ENCODE data around the gene ISY1.
"Not testable (repeated sequence)": the region's sequence is repeated elsewhere in the genome, so short reads cannot be mapped to it uniquely, and the experiment has no call there.

ISY1 gene

GRCh38 chr3:129120254-129121004 is 40.4 kb downstream of the ISY1 start:
- peak; percentile 93 for DNase-seq

- peak; percentile 18 for DNase-seq
These were observed 41.3 kb downstream of the ISY1 start for GRCh38 chr3:129119365-129120100.

GRCh38 chr3:129118745-129119144 is 42.1 kb downstream of the ISY1 start:
- DNase-seq: peak; percentile 51

GRCh38 chr3:129117134-129117533 is 43.7 kb downstream of the ISY1 start:
- DNase-seq: no peak

GRCh38 chr3:129116482-129116946 is 44.3 kb downstream of the ISY1 start:
- no peak for DNase-seq

- no peak for DNase-seq
These were observed 46.4 kb downstream of the ISY1 start for GRCh38 chr3:129114455-129114854.

GRCh38 chr3:129112308-129113052 is 48.4 kb downstream of the ISY1 start:
- peak; percentile 41 for DNase-seq

- not testable (repeated sequence) for DNase-seq
These were observed 49.6 kb downstream of the ISY1 start for GRCh38 chr3:129111076-129111780.

- DNase-seq: no peak
These were observed 53.1 kb downstream of the ISY1 start for GRCh38 chr3:129107793-129108192.

GRCh38 chr3:129106866-129107565 is 53.8 kb downstream of the ISY1 start:
- no peak for DNase-seq

GRCh38 chr3:129106320-129106719 is 54.5 kb downstream of the ISY1 start:
- DNase-seq: no peak

- no peak for DNase-seq
These were observed 55.0 kb downstream of the ISY1 start for GRCh38 chr3:129105862-129106261.

GRCh38 chr3:129104498-129105079 is 56.3 kb downstream of the ISY1 start:
- DNase-seq: no peak

GRCh38 chr3:129104051-129104450 is 56.8 kb downstream of the ISY1 start:
- no peak for DNase-seq

- DNase-seq: no peak
These were observed 57.6 kb downstream of the ISY1 start for GRCh38 chr3:129103296-129103695.

- no peak for DNase-seq
These were observed 59.3 kb downstream of the ISY1 start for GRCh38 chr3:129101370-129102138.

GRCh38 chr3:129100274-129100673 is 60.6 kb downstream of the ISY1 start:
- DNase-seq: no peak

GRCh38 chr3:129095285-129095684 is 65.6 kb downstream of the ISY1 start:
- no peak for DNase-seq

GRCh38 chr3:129088312-129088711 is 72.6 kb downstream of the ISY1 start:
- not testable (repeated sequence) for DNase-seq

- DNase-seq: not testable (repeated sequence)
These were observed 73.0 kb downstream of the ISY1 start for GRCh38 chr3:129087904-129088303.

- no peak for DNase-seq
These were observed 73.6 kb downstream of the ISY1 start for GRCh38 chr3:129087138-129087702.

All from stimulated activated CD4-positive, alpha-beta T cell treated with anti-CD3 and anti-CD28 coated beads, Interleukin-4, amount 100 ng/mL, for 24 hours (primary cell).